CD4-positive, alpha-beta memory T cell (primary cell): ENCODE measurements around the gene ABCG2. TPM values are rescaled to one million over a fixed set of nuclear protein-coding genes. Genes with fewer than 3 reads are reported as not detected.

Experiments
- CTCF ChIA-PET: fragments of 350-600 bp; sonication (Branson Sonifier 250); formaldehyde crosslinking; loops from one replicate; lab custom pipeline; 2021; ENCODE audit warnings: inconsistent platforms; ENCODE audit not compliant: partially characterized antibody; lab: Charles Lee
- POLR2A ChIA-PET: fragments of 350-600 bp; sonication (Branson Sonifier 250); formaldehyde crosslinking; loops from one replicate; lab custom pipeline; 2021; ENCODE audit not compliant: partially characterized antibody; lab: Charles Lee
- DNase-seq, 5 donors: peaks; one replicate each; pipeline versions ENCODE4 v3.0.0 to v3.0.0-alpha.2; 2020 to 2022; ENCODE audit warnings: mixed read lengths in 1 of 5
- H3K27ac ChIP-seq: one replicate; pipeline ENCODE4 v1.7.0; 2013; ENCODE audit warnings: low read depth, low read length
- H3K27me3 ChIP-seq: 2 replicates; pipeline ENCODE4 v1.7.0; 2013; ENCODE audit warnings: mild to moderate bottlenecking, low read length, moderate library complexity; ENCODE audit not compliant: insufficient read depth
- H3K36me3 ChIP-seq: 2 replicates; pipeline ENCODE4 v1.7.0; 2013; ENCODE audit warnings: mild to moderate bottlenecking, low read length, moderate library complexity; ENCODE audit not compliant: insufficient read depth
- H3K4me1 ChIP-seq: 2 replicates; pipeline ENCODE4 v1.7.0; 2013; ENCODE audit warnings: mild to moderate bottlenecking, low read length, moderate library complexity; ENCODE audit not compliant: insufficient read depth
- H3K4me3 ChIP-seq, 2 donors: one replicate each; pipeline ENCODE4 v1.7.0; 2013; ENCODE audit warnings: low read length in 2 of 2, mild to moderate bottlenecking in 1 of 2
- H3K9me3 ChIP-seq, 2 donors: one replicate each; pipeline ENCODE4 v1.7.0; 2013; ENCODE audit warnings: low read length in 2 of 2, control low read depth in 1 of 2; ENCODE audit not compliant: control insufficient read depth in 1 of 2
- H3K27ac Mint-ChIP-seq, 7 donors: one replicate each; pipeline ENCODE4 v1.8.0; 2020 to 2021; ENCODE audit warnings: mixed read lengths in 7 of 7, mild to moderate bottlenecking in 6 of 7, inconsistent platforms in 3 of 7, moderate library complexity in 3 of 7
- H3K27me3 Mint-ChIP-seq, 2 donors: one replicate each; pipeline ENCODE4 v1.8.0; 2020 to 2021; ENCODE audit warnings: mixed read lengths in 2 of 2
- H3K36me3 Mint-ChIP-seq, 2 donors: one replicate each; pipeline ENCODE4 v1.8.0; 2020 to 2021; ENCODE audit warnings: mixed read lengths in 2 of 2, inconsistent platforms in 1 of 2, mild to moderate bottlenecking in 1 of 2
- H3K4me1 Mint-ChIP-seq, 4 donors: one replicate each; pipeline ENCODE4 v1.8.0; 2020 to 2021; ENCODE audit warnings: mixed read lengths in 4 of 4, mild to moderate bottlenecking in 1 of 4
- H3K4me3 Mint-ChIP-seq, 8 donors: one replicate each; pipeline ENCODE4 v1.8.0; 2020 to 2021; ENCODE audit warnings: mixed read lengths in 8 of 8, mild to moderate bottlenecking in 7 of 8, moderate library complexity in 6 of 8, inconsistent platforms in 3 of 8
- H3K9me3 Mint-ChIP-seq, 8 donors: one replicate each; pipeline ENCODE4 v1.8.0; 2020 to 2021; ENCODE audit warnings: mixed read lengths in 8 of 8, mild to moderate bottlenecking in 5 of 8, inconsistent platforms in 3 of 8, moderate library complexity in 1 of 8
- intact Hi-C: fragments of 100-400 bp; cut with micrococcal nuclease; formaldehyde crosslinking; loops from one replicate; pipeline ENCODE4 v1.15.1; 2023
- polyA plus RNA-seq, 2 donors: library from polyadenylated mRNA; unstranded; fragments of 300-500 nt; fragmentation: Illumina TruSeq; gene quantifications; one replicate each; pipeline ENCODE4 v1.2.3, GENCODE V29; 2021
- total RNA-seq, 2 experiments: library from RNA; stranded (reverse); gene quantifications; one replicate each; pipeline ENCODE4 v1.2.3, GENCODE V29; 2021

The ABCG2 gene
- total and polyA plus RNA-seq, 4 experiments from 2014 or later: 0.44 to 1.4 (median 0.71) TPM

GRCh38 chr4:88041626-88042025, 116.8 kb downstream of the ABCG2 start:
- peaks cover 6% of the 10 kb centered on the region for H3K36me3 ChIP-seq
- peaks cover 0 to 3% (median under 1%) of the 10 kb centered on the region in 4 donors for H3K4me1 Mint-ChIP-seq
- CTCF ChIA-PET: interaction anchor here (1.1 kb wide), 1 partner anchor 9 kb away, joined by 3 read pairs; no protein-coding TSS in a partner anchor

GRCh38 chr4:88040707-88041106, 117.7 kb downstream of the ABCG2 start:
- H3K27ac ChIP-seq: no peak overlapping the region
- peaks cover 17 to 41% of the 10 kb centered on the region in 2 donors for H3K36me3 Mint-ChIP-seq
- ChIA-PET POLR2A (no interaction called here), CTCF (interaction anchor here (1.1 kb wide), 1 partner anchor 8 kb away, joined by 3 read pairs; no protein-coding TSS in a partner anchor)
- no peaks in the 10 kb centered on the region for H3K4me1 Mint-ChIP-seq
- intact Hi-C loops: no loop called here
- H3K4me3 ChIP-seq: no peak overlapping the region
- H3K36me3 ChIP-seq: peaks cover 6% of the 10 kb centered on the region
- no peak for DNase-seq
- no peaks in the 10 kb centered on the region for H3K9me3 ChIP-seq
- no peaks in the 10 kb centered on the region for H3K4me1 ChIP-seq
- no peaks in the 10 kb centered on the region for H3K9me3 Mint-ChIP-seq
- H3K27me3 Mint-ChIP-seq: no peaks in the 10 kb centered on the region
- no peak overlapping the region for H3K27ac Mint-ChIP-seq
- H3K27me3 ChIP-seq: no peaks in the 10 kb centered on the region
- no peak overlapping the region for H3K4me3 Mint-ChIP-seq

More at GRCh38 chr4:88041626-88042025, 116.8 kb downstream of the ABCG2 start:
- Mint-ChIP-seq H3K27ac (no peak overlapping the region), H3K4me3 (no peak overlapping the region), H3K9me3 (no peaks in the 10 kb centered on the region), H3K36me3 (peaks cover 14 to 43% of the 10 kb centered on the region in 2 donors), H3K27me3 (no peaks in the 10 kb centered on the region)
- POLR2A ChIA-PET: no interaction called here
- no peaks in the 10 kb centered on the region for H3K4me1 ChIP-seq
- intact Hi-C loops: no loop called here
- H3K27me3 ChIP-seq: no peaks in the 10 kb centered on the region
- DNase-seq: no peak
- H3K9me3 ChIP-seq: no peaks in the 10 kb centered on the region
- no peak overlapping the region for H3K4me3 ChIP-seq
- H3K27ac ChIP-seq: no peak overlapping the region

Other genes starting within 250 kb of the ABCG2 start
- gene SPP1, start 182.9 kb downstream of the ABCG2 start, total RNA-seq: 10 to 100 TPM; 15.5 to 19.9 TPM
- not detected for gene SPP1, start 182.9 kb downstream of the ABCG2 start, polyA plus RNA-seq
- gene PKD2, start 151.0 kb downstream of the ABCG2 start, total RNA-seq: 1 to 10 TPM; 6.8 to 7.5 TPM
- 1 to 10 TPM in 1 of 2 donors, under 1 TPM in 1; 0.93 to 5.2 TPM for gene PKD2, start 151.0 kb downstream of the ABCG2 start, polyA plus RNA-seq
- gene PPM1K, start 125.9 kb upstream of the ABCG2 start, total RNA-seq: 10 to 100 TPM; 82.2 to 84.3 TPM
- gene PPM1K, start 125.9 kb upstream of the ABCG2 start, polyA plus RNA-seq: 10 to 100 TPM; 83.8 to 84.5 TPM
- 10 to 100 TPM; 26.8 to 29.5 TPM for gene HERC6, start 220.2 kb upstream of the ABCG2 start, total RNA-seq
- gene HERC6, start 220.2 kb upstream of the ABCG2 start, polyA plus RNA-seq: 10 to 100 TPM; 28.4 to 32.0 TPM